Common myeloid progenitor, CD34-positive (primary cell): ENCODE results near the gene FAM168A.
A peak's percentile ranks its signal among the peaks of the same experiment; 100 is the strongest.

ENCODE experiments used
- CTCF ChIA-PET: fragments of 350-600 bp; sonication (Branson Sonifier 250); formaldehyde crosslinking; loops from one replicate; lab custom pipeline; 2021; ENCODE audit warnings: antibody characterized with exemption; lab: Charles Lee
- POLR2A ChIA-PET: fragments of 350-600 bp; sonication (Branson Sonifier 250); formaldehyde crosslinking; loops from one replicate; lab custom pipeline; 2021; ENCODE audit warnings: antibody characterized with exemption; lab: Charles Lee
- DNase-seq, 3 donors: peaks; one replicate each; pipeline versions ENCODE4 v3.0.0 to v3.0.0-alpha.2; 2013
- H3K27ac ChIP-seq, 2 experiments: 1 replicate in 1 of 2; 2 replicates in 1 of 2; pipeline ENCODE4 v1.7.0; 2013; ENCODE audit warnings: inconsistent platforms in 2 of 2, low read length in 2 of 2, mild to moderate bottlenecking in 2 of 2, low read depth in 1 of 2, moderate library complexity in 1 of 2; ENCODE audit not compliant: severe bottlenecking in 2 of 2, insufficient read depth in 1 of 2, poor library complexity in 1 of 2
- H3K27me3 ChIP-seq, 5 experiments: replicated peaks in 2 of 5; 1 replicate in 3 of 5; 2 replicates in 2 of 5; pipeline versions ENCODE4 v1.6.1 to v1.7.0; 2013; ENCODE audit warnings: low read length in 4 of 5, mild to moderate bottlenecking in 2 of 5, moderate library complexity in 2 of 5, inconsistent platforms in 1 of 5; ENCODE audit not compliant: insufficient read depth in 5 of 5, control insufficient read depth in 4 of 5
- H3K36me3 ChIP-seq, 4 experiments: 1 replicate in 2 of 4; 2 replicates in 2 of 4; pipeline versions ENCODE4 v1.6.1 to v1.7.0; 2013; ENCODE audit warnings: low read length in 3 of 4, control low read depth in 1 of 4, mild to moderate bottlenecking in 1 of 4; ENCODE audit not compliant: control insufficient read depth in 4 of 4, insufficient read depth in 4 of 4
- H3K4me1 ChIP-seq, 4 experiments: 1 replicate in 3 of 4; 2 replicates in 1 of 4; pipeline versions ENCODE4 v1.6.1 to v1.7.1; 2013; ENCODE audit warnings: low read length in 3 of 4, mild to moderate bottlenecking in 3 of 4, control low read depth in 1 of 4, inconsistent platforms in 1 of 4, moderate library complexity in 1 of 4; ENCODE audit not compliant: control insufficient read depth in 4 of 4, insufficient read depth in 4 of 4; ENCODE audit errors: control extremely low read depth in 1 of 4
- H3K4me3 ChIP-seq, 7 experiments: 1 replicate in 4 of 7; 2 replicates in 3 of 7; pipeline versions ENCODE4 v1.5.1 to v1.7.0; 2013; ENCODE audit warnings: mild to moderate bottlenecking in 7 of 7, low read length in 6 of 7, moderate library complexity in 6 of 7, inconsistent platforms in 2 of 7, low read depth in 2 of 7, control low read depth in 1 of 7; ENCODE audit not compliant: insufficient read depth in 4 of 7, control insufficient read depth in 1 of 7; ENCODE audit errors: extremely low read depth in 1 of 7
- H3K9me3 ChIP-seq, 5 experiments: 1 replicate in 4 of 5; 2 replicates in 1 of 5; pipeline versions ENCODE4 v1.6.1 to v1.7.1; 2013; ENCODE audit warnings: low read length in 4 of 5, mild to moderate bottlenecking in 2 of 5, inconsistent platforms in 1 of 5, low read depth in 1 of 5, moderate library complexity in 1 of 5; ENCODE audit not compliant: control insufficient read depth in 4 of 5, insufficient read depth in 2 of 5; ENCODE audit errors: control extremely low read depth in 1 of 5
- WGBS: methylation state at CpG from one replicate; pipeline ENCODE4 v1.1.5; 2013; ENCODE audit not compliant: insufficient coverage; 5-methylcytosine and 5-hydroxymethylcytosine counted together

Gene FAM168A

DNA sequence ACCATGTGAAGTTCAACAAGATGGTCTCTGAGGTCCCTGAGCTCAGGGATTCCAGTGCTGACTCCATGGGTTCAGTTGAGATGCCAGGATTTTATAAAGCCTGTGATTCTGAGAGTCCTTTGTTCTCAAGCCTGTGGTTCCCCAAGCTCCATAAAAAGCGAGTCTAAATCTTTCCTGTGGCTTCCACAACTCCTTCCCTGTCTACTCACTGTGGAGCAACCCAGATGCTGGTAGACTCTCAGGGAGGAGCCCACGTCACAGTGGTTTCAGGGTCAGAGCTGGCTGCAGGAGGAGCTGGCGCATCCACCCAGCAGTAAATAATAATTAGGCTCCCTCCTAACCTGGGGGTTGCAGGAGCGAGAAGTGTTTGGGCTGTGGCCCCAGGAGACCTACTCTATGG, 223.8 kb downstream of the FAM168A start:
- Histone ChIP-seq H3K27ac (no peak overlapping the region), H3K9me3 (no peaks in the 10 kb centered on the region), H3K4me3 (no peak overlapping the region), H3K4me1 (peaks cover 5 to 52% (median 48%) of the 10 kb centered on the region in 4 experiments), H3K27me3 (no peaks in the 10 kb centered on the region), H3K36me3 (peaks cover 0 to 7% (median 0%) of the 10 kb centered on the region in 4 experiments)
- POLR2A ChIA-PET = interaction anchor here (0.6 to 2.3 kb wide), 3 partner anchors 9 to 20 kb away, joined by 3 to 6 read pairs (median 3); no protein-coding TSS in a partner anchor
- WGBS = 85% methylated on average over 3 of the region's 4 CpGs
- no peak for DNase-seq
- CTCF ChIA-PET = interaction anchor here (1.2 to 17.0 kb wide), 12 partner anchors 8 to 42 kb away, joined by 3 to 207 read pairs (median 6); no protein-coding TSS in a partner anchor

DNA sequence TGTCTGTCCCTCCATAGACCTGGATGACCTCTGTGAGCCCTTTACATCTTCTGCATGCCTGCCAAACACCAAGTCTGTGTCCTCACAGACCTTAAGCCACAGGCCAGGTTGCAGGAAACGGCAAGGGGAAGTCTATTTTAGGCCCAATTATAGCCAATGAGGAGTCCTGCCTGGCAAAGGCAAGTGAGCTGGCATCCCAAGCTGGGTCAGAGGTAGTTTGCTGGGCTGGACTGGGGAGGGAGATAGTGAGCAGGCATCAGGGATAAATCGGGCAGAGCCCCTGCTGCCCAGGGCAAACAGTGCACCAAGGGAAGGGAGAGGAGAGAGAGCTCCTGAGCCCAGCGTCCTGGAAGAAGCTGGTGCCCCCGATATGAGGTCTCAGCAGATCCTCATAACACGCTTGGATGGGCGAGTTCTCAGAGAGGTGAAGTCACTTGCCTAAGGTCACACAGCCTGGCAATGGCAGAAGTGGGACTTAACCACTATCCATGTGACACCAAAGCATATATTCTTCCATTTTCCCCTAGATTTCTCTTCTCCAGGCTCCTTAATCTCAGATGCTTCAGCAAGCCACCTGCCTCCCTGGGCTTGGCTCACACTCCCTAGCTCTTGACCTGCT, 225.4 kb downstream of the FAM168A start:
- no peak overlapping the region for H3K4me3 ChIP-seq
- ChIA-PET CTCF (interaction anchor here (0.7 to 17.0 kb wide), 17 partner anchors 9 to 540 kb away, joined by 3 to 207 read pairs (median 3); no protein-coding TSS in a partner anchor), POLR2A (interaction anchor here (0.8 to 2.3 kb wide), 3 partner anchors 20 to 59 kb away, joined by 3 to 6 read pairs (median 4); no protein-coding TSS in a partner anchor)
- DNase-seq = peak; percentile 59 to 74 (median 72)
- H3K27ac ChIP-seq = no peak overlapping the region
- H3K27me3 ChIP-seq = no peaks in the 10 kb centered on the region
- no peaks in the 10 kb centered on the region for H3K9me3 ChIP-seq
- peaks cover 3 to 8% (median 6%) of the 10 kb centered on the region in 4 experiments for H3K36me3 ChIP-seq
- WGBS = 25% methylated on average over 4 of the region's 6 CpGs
- peaks cover 3 to 36% (median 31%) of the 10 kb centered on the region in 4 experiments for H3K4me1 ChIP-seq

DNA sequence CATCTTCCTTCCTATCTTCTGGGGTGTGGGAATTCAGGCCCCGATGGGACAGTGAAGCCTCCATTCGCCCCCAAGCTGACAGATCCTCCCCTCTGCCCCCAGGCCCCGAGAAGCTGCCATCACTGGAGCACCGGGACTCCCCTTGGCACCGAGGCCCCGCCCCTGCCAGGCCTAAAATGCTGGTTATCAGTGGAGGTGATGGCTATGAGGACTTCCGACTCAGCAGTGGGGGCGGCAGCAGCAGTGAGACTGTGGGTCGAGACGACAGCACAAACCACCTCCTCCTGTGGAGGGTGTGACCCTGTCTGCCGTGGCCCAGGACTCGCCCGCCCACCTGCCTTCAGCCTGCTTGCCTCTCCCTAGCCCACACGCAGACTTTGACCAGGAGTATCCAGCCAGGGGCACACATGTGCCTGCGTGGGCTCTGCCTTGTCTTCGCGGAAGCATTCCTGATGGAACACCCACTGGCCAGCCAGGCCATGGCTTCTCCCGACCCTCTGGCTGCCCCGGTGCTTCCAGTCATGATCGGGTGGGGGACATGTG, 230.4 kb downstream of the FAM168A start:
- no peak for DNase-seq
- CTCF ChIA-PET = interaction anchor here (0.6 to 17.0 kb wide), 3 partner anchors 15 to 44 kb away, joined by 3 to 207 read pairs (median 3); no protein-coding TSS in a partner anchor
- Histone ChIP-seq H3K4me3 (no peak overlapping the region), H3K9me3 (no peaks in the 10 kb centered on the region), H3K27me3 (no peaks in the 10 kb centered on the region), H3K36me3 (peaks cover 14 to 52% (median 35%) of the 10 kb centered on the region in 4 experiments), H3K4me1 (peaks cover 1 to 14% (median 9%) of the 10 kb centered on the region in 4 experiments), H3K27ac (no peak overlapping the region)
- WGBS = 95% methylated on average over 16 of the region's 20 CpGs
- POLR2A ChIA-PET = no interaction called here

DNA sequence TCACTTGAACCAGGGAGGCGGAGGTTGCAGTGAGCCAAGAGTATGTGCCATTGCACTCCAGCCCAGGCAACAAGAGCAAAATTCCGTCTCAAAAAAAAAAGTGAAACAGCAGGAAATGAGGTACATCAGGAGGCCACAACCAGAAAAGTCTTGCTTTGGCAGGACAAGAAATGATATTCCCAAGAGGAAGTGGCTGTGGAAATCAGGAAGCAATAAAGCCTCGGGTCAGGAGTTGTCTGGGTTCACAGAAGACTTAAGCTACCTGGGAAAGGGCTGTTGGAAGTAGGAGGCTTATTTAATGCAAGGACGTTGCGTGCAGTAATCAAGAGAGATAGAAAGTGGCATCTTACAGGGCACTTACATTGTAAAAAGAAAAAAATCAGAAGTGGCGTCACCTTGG, 231.0 kb downstream of the FAM168A start:
- CTCF ChIA-PET = interaction anchor here (0.6 to 17.0 kb wide), 4 partner anchors 8 to 44 kb away, joined by 3 to 207 read pairs (median 6); no protein-coding TSS in a partner anchor
- H3K9me3 ChIP-seq = no peaks in the 10 kb centered on the region
- POLR2A ChIA-PET = no interaction called here
- DNase-seq = no peak
- peaks cover 14 to 58% (median 40%) of the 10 kb centered on the region in 4 experiments for H3K36me3 ChIP-seq
- H3K4me3 ChIP-seq = no peak overlapping the region
- peaks cover 0 to 8% (median 3%) of the 10 kb centered on the region in 4 experiments for H3K4me1 ChIP-seq
- WGBS = 81% methylated on average over 5 of the region's 6 CpGs
- no peaks in the 10 kb centered on the region for H3K27me3 ChIP-seq
- no peak overlapping the region for H3K27ac ChIP-seq

DNA sequence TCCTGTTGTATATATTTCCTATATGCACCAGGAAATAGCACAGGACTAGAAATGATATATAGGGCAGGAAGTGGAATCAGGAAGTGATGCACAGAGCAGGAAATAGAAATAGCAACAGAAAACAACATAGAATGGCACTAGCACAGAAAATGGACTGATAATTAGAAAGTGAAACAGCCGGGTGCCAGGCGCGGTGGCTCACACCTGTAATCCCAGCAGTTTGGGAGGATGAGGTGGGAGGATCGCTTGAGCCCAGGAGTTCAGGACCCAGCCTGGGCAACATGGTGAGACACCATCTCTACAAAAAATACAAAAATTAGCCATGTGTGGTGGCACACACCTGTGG, 231.7 kb downstream of the FAM168A start:
- no peak for DNase-seq
- peaks cover 0 to 5% (median 0%) of the 10 kb centered on the region in 4 experiments for H3K4me1 ChIP-seq
- CTCF ChIA-PET = interaction anchor here (1.4 to 17.0 kb wide), 4 partner anchors 9 to 27 kb away, joined by 3 to 207 read pairs (median 8); no protein-coding TSS in a partner anchor
- WGBS = 100% methylated on average over 4 of the region's 4 CpGs
- POLR2A ChIA-PET = no interaction called here
- H3K27me3 ChIP-seq = no peaks in the 10 kb centered on the region
- no peak overlapping the region for H3K27ac ChIP-seq
- H3K4me3 ChIP-seq = no peak overlapping the region
- no peaks in the 10 kb centered on the region for H3K9me3 ChIP-seq
- H3K36me3 ChIP-seq = peaks cover 14 to 66% (median 45%) of the 10 kb centered on the region in 4 experiments

DNA sequence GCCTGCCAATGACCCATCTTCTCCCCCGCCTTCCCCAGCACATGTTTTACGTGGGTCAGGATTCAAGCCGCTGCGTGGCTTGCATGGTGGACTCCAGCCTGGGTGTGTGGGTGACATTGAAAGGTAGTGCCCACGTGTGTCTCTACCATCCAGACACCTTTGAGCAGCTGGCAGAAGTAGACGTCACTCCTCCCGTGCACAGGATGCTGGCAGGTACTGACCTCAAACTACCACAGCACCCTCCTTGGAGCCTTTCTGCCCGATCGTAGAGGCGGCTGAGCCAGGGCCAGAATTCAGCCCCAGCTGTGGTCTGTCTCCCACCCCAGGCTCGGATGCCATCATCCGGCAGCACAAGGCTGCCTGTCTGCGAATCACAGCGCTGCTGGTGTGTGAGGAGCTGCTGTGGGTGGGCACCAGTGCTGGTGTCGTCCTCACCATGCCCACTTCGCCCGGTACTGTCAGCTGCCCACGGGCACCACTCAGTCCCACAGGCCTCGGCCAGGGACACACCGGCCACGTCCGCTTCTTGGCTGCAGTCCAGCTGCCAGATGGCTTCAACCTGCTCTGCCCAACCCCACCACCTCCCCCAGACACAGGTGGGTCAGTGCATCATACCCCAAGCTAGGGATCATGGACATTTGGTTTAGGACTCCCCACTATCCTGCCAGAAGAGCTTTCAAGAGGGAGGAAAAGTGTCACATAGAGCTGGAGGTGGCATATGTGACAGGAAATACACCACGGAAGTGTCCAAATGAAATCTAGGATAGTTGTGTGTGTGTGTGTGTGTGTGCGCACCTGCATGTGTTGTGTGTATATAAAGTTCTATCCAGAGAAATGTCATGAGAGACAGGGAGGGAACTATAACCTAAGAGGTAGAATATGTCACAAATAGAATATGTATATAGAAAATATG, 232.3 kb downstream of the FAM168A start:
- POLR2A ChIA-PET = no interaction called here
- no peaks in the 10 kb centered on the region for H3K9me3 ChIP-seq
- H3K4me3 ChIP-seq = no peak overlapping the region
- DNase-seq = no peak
- CTCF ChIA-PET = interaction anchor here (0.8 to 17.0 kb wide), 6 partner anchors 9 to 63 kb away, joined by 3 to 207 read pairs (median 6); no protein-coding TSS in a partner anchor
- 93% methylated on average over 21 of the region's 24 CpGs for WGBS
- H3K36me3 ChIP-seq = peaks cover 14 to 72% (median 50%) of the 10 kb centered on the region in 4 experiments
- H3K4me1 ChIP-seq = peaks cover 0 to 5% (median 0%) of the 10 kb centered on the region in 4 experiments
- no peaks in the 10 kb centered on the region for H3K27me3 ChIP-seq
- no peak overlapping the region for H3K27ac ChIP-seq
